AG09309 (cell line): Measurements from ENCODE around the gene KIRREL2.

ENCODE experiments used
- DNase-seq: peaks from one replicate; pipeline ENCODE4 v3.0.0-alpha.2; 2010; ENCODE audit warnings: low read depth
- H3K4me3 ChIP-seq: 2 replicates; pipeline ENCODE4 v1.5.1; 2011; ENCODE audit warnings: mild to moderate bottlenecking, low read depth, low read length, moderate library complexity; ENCODE audit not compliant: control insufficient read depth
- CTCF ChIP-seq: IDR thresholded peaks from 2 replicates; pipeline ENCODE4 v1.5.1; 2011; ENCODE audit warnings: mild to moderate bottlenecking, low read depth, low read length, inconsistent platforms; ENCODE audit not compliant: insufficient read depth, control insufficient read depth; ENCODE audit errors: missing control alignments

Gene KIRREL2

GRCh38 chr19:35816846-35817245 is 39.9 kb upstream of the KIRREL2 start:
- TF ChIP-seq CTCF, result no peak
- no peak overlapping the region for H3K4me3 ChIP-seq
- DNase-seq, result no peak

- H3K4me3 ChIP-seq, result no peak overlapping the region
- TF ChIP-seq CTCF, result no peak
- no peak for DNase-seq
These were observed 38.3 kb upstream of the KIRREL2 start for GRCh38 chr19:35818445-35818844.

GRCh38 chr19:35822579-35822978 is 34.1 kb upstream of the KIRREL2 start:
- no peak for TF ChIP-seq CTCF
- DNase-seq, result no peak
- H3K4me3 ChIP-seq, result no peak overlapping the region

- no peak for TF ChIP-seq CTCF
- no peak overlapping the region for H3K4me3 ChIP-seq
- no peak for DNase-seq
These were observed 32.6 kb upstream of the KIRREL2 start for GRCh38 chr19:35824150-35824549.

GRCh38 chr19:35828692-35829301 is 27.9 kb upstream of the KIRREL2 start:
- peak; percentile 3 for DNase-seq

GRCh38 chr19:35830986-35831385 is 25.7 kb upstream of the KIRREL2 start:
- no peak for DNase-seq
- H3K4me3 ChIP-seq, result no peak overlapping the region
- no peak for TF ChIP-seq CTCF

More at GRCh38 chr19:35828692-35829301, 27.9 kb upstream of the KIRREL2 start:
- no peak overlapping the region for H3K4me3 ChIP-seq
- no peak for TF ChIP-seq CTCF
